ENCODE results near the gene GGA2. TPM values are rescaled to one million over a fixed set of nuclear protein-coding genes. Genes with fewer than 3 reads are reported as not detected.

Gene GGA2
- total RNA-seq, 1 donor from 2014 or later: 89.9 TPM

DNA sequence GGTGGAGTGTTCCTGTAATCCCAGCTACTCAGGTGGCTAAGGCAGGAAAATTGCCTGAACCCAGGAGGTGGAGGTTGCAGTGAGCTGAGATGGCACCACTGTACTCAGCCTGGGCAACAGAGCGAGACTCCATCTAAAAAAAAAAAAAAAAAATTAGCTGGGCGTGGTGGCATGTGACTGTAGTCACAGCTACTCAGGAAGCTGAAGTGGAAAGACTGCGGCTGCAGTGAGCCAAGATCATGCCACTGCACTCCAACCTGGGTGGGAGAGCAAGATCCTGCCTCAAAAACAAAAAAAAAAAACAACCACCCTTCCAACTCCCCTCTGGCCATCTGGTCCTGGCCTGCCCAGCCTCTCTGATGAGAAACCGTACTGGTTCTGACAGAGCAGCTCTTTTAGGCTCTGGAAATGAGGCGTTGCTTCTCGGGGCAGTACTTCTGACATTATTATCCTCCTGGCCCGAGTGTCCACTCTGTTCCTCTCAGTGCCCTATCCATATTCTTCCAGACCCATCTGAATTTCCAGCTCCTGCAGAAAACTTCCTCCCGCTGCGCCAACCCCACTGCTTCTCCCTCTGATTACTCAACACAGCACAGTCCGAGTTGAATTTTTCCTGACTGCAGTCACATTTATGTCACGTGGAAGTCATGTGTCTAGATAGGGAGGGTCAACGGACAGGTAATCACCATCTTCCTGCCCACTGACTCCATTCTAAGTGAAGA is 13.3 kb downstream of the GGA2 start:
- H3K36me3 Mint-ChIP-seq (ENCODE audit: insufficient read depth): peaks cover 12% of the 10 kb centered on the region
- H3K27me3 Mint-ChIP-seq: no peaks in the 10 kb centered on the region
- TF ChIP-seq, protein P1, sequence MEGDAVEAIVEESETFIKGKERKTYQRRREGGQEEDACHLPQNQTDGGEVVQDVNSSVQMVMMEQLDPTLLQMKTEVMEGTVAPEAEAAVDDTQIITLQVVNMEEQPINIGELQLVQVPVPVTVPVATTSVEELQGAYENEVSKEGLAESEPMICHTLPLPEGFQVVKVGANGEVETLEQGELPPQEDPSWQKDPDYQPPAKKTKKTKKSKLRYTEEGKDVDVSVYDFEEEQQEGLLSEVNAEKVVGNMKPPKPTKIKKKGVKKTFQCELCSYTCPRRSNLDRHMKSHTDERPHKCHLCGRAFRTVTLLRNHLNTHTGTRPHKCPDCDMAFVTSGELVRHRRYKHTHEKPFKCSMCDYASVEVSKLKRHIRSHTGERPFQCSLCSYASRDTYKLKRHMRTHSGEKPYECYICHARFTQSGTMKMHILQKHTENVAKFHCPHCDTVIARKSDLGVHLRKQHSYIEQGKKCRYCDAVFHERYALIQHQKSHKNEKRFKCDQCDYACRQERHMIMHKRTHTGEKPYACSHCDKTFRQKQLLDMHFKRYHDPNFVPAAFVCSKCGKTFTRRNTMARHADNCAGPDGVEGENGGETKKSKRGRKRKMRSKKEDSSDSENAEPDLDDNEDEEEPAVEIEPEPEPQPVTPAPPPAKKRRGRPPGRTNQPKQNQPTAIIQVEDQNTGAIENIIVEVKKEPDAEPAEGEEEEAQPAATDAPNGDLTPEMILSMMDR (IDR thresholded peaks at IDR 0.05; ENCODE audit: unreplicated experiment): no peak
- H3K9me3 Mint-ChIP-seq (ENCODE audit: low read depth): no peaks in the 10 kb centered on the region
- peak overlapping the region; percentile 36 for H3K27ac Mint-ChIP-seq
- H3K4me1 Mint-ChIP-seq (ENCODE audit: low read depth): peaks cover 8% of the 10 kb centered on the region
- H3K4me3 Mint-ChIP-seq (ENCODE audit: low read depth): no peak overlapping the region
- DNase-seq (ENCODE audit: low spot score, unreplicated experiment): no peak

DNA sequence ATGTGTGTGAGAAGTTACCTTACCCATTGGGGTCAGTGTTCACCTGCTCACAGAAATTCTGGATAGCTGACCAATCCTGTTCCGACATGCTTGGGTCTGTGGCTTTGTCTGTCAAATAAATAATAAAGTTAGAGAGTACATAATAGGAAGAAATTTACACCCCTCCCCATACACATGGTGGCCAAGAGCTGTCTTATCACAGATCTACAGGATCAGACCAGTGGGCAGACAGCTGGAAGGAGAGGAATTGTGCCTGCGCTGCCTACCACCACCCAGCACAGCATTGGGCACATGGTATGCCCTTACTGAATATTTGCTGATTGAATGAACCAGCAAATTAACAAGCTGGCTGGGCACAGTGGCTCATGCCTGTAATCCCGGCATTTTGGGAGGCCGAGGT is 14.6 kb downstream of the GGA2 start:
- H3K9me3 Mint-ChIP-seq (ENCODE audit: low read depth): no peaks in the 10 kb centered on the region
- peaks cover 8% of the 10 kb centered on the region for H3K4me1 Mint-ChIP-seq (ENCODE audit: low read depth)
- no peak overlapping the region for H3K4me3 Mint-ChIP-seq (ENCODE audit: low read depth)
- H3K36me3 Mint-ChIP-seq (ENCODE audit: insufficient read depth): peaks cover 16% of the 10 kb centered on the region
- H3K27me3 Mint-ChIP-seq: no peaks in the 10 kb centered on the region
- H3K27ac Mint-ChIP-seq: peak overlapping the region; percentile 45
- no peak for DNase-seq (ENCODE audit: low spot score, unreplicated experiment)
- TF ChIP-seq, protein P1 (IDR thresholded peaks at IDR 0.05; ENCODE audit: unreplicated experiment): no peak

DNA sequence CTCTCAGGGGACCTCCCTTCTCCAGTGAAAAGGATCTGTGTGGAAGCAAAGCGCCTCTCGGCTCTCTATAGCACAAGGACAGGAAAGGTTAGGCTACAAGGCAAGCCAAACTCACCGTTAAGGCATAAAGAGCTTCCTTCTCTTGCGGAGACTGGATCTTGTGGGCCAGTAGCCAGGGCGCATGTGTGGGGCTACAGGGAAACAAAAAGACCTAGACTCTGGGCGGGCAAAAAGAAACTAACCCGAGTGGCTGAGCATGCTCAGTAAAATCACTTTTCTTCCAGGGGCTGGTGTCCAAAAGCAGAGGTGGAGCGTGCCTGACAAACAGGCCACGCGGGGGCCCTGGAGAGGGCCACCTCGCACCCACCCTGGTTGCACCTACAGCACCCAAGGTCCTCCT is 16.1 kb downstream of the GGA2 start:
- Mint-ChIP-seq H3K9me3 (ENCODE audit: low read depth) (no peaks in the 10 kb centered on the region), H3K27ac (no peak overlapping the region), H3K4me3 (ENCODE audit: low read depth) (no peak overlapping the region), H3K27me3 (no peaks in the 10 kb centered on the region), H3K36me3 (ENCODE audit: insufficient read depth) (peaks cover 18% of the 10 kb centered on the region), H3K4me1 (ENCODE audit: low read depth) (peaks cover 8% of the 10 kb centered on the region)
- TF ChIP-seq, protein P1 (IDR thresholded peaks at IDR 0.05; ENCODE audit: unreplicated experiment): no peak
- DNase-seq (ENCODE audit: low spot score, unreplicated experiment): no peak

DNA sequence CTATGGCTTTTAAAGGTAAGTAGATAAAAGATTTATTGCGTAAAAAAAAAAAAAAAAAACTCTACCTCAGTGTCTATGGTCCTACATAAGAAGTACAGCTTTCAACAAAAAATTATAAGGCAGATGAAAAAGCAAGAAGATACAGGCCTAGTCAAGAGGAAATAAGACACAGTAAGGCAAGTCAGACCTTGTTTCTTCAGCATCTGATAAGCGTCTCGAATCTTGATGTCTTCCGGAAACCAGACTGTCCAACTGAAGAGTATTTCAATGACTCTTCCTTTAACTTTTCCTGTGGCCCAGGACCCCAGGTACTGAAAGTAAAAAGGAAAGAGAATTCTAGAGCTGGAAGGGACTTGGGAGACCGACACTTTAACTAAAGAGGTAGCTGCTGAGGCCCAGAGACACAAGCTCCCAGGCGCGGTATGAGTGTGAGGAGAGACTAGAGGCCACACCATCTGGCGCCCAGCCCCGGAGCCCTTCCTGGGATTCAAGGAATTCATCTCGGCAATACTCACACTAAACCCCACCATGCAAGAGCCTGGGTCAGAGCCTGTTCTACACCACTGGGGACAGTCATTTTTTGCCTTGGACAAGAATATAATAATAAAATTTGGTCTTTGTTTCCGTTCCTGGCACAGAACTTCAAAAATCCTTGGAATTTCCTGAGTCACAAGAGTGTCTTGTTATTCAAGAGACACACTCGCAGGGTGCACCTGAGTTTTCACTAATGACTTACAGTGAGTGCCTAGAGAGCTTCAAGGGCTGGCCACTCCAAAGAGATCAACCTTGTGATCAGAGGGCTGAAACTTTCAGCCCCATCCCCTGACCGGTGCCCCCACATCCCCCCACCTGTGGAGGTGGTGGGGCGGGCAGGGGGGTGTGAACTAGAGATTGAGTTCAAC is 18.6 kb downstream of the GGA2 start:
- Mint-ChIP-seq H3K36me3 (ENCODE audit: insufficient read depth) (peaks cover 16% of the 10 kb centered on the region), H3K27me3 (no peaks in the 10 kb centered on the region), H3K9me3 (ENCODE audit: low read depth) (no peaks in the 10 kb centered on the region), H3K27ac (no peak overlapping the region), H3K4me1 (ENCODE audit: low read depth) (no peaks in the 10 kb centered on the region), H3K4me3 (ENCODE audit: low read depth) (no peak overlapping the region)
- no peak for DNase-seq (ENCODE audit: low spot score, unreplicated experiment)
- TF ChIP-seq, protein P1 (IDR thresholded peaks at IDR 0.05; ENCODE audit: unreplicated experiment): no peak

DNA sequence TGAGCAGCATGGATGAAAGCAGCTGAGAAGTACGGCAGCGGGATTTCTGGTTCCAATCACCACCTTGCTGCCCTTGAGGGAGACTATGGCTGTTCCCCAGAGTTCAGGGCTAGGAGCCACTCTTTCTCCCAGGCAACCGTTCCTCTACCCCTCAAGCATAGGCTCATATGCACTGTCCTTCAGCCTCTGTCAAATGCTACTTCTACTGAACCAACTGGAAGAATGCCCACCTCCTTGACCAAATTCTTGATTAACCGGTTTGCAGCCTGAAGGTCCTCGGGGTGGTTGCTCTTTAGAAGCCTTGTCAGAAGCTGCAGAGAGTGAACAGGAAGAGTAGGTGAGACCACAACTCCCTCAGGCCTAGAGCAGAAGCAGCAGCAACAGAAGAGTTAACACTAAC is 23.8 kb downstream of the GGA2 start:
- H3K27me3 Mint-ChIP-seq: no peaks in the 10 kb centered on the region
- no peaks in the 10 kb centered on the region for H3K4me1 Mint-ChIP-seq (ENCODE audit: low read depth)
- TF ChIP-seq, protein P1 (IDR thresholded peaks at IDR 0.05; ENCODE audit: unreplicated experiment): no peak
- H3K9me3 Mint-ChIP-seq (ENCODE audit: low read depth): no peaks in the 10 kb centered on the region
- peaks cover 21% of the 10 kb centered on the region for H3K36me3 Mint-ChIP-seq (ENCODE audit: insufficient read depth)
- H3K4me3 Mint-ChIP-seq (ENCODE audit: low read depth): no peak overlapping the region
- DNase-seq (ENCODE audit: low spot score, unreplicated experiment): no peak
- no peak overlapping the region for H3K27ac Mint-ChIP-seq

Measured in progenitor cell of endocrine pancreas (in vitro differentiated cells).